OCI-LY7 (cell line): ENCODE data around the gene SLC37A2. TPM values are rescaled to one million over a fixed set of nuclear protein-coding genes. Genes with fewer than 3 reads are reported as not detected.

Experiments
- BruUV-seq: library from RNA; stranded (reverse); fragments of 400-500 nt; replicated peaks from 2 replicates; lab custom pipeline; 2021; lab: Mats Ljungman, UMichigan
- CTCF ChIA-PET: fragments of 300-600 bp; sonication (Branson Sonifier 250); formaldehyde crosslinking; loops from one replicate; lab custom pipeline; 2022; ENCODE audit warnings: antibody characterized with exemption; ENCODE audit not compliant: unreplicated experiment; lab: Charles Lee
- POLR2A ChIA-PET: fragments of 300-600 bp; sonication (Branson Sonifier 250); formaldehyde crosslinking; loops from one replicate; lab custom pipeline; 2022; ENCODE audit warnings: antibody characterized with exemption; lab: Charles Lee
- DNase-seq: peaks from one replicate; pipeline ENCODE4 v3.0.0-alpha.2; 2015; ENCODE audit warnings: low spot score
- H2AFZ ChIP-seq: fragments of 200-600 bp; sonication (generic), shearing (Covaris generic); 2 replicates; pipeline ENCODE4 v1.6.1; 2014; ENCODE audit warnings: mild to moderate bottlenecking, antibody characterized with exemption, low read length, moderate library complexity
- H3K27ac ChIP-seq: fragments of 200-600 bp; sonication (generic); 2 replicates; pipeline ENCODE4 v1.5.1; 2014; ENCODE audit warnings: mixed run types, low read depth, mild to moderate bottlenecking, moderate library complexity, low read length, inconsistent platforms; ENCODE audit not compliant: poor library complexity, severe bottlenecking
- H3K36me3 ChIP-seq: fragments of 200-600 bp; sonication (generic); 2 replicates; pipeline ENCODE4 v1.6.1; 2014; ENCODE audit warnings: mild to moderate bottlenecking, antibody characterized with exemption, low read length, moderate library complexity, mixed read lengths; ENCODE audit not compliant: insufficient read depth
- H3K4me1 ChIP-seq: fragments of 200-600 bp; sonication (generic); 2 replicates; pipeline ENCODE4 v1.5.1; 2014; ENCODE audit warnings: mild to moderate bottlenecking, low read length; ENCODE audit not compliant: insufficient read depth, poor library complexity, severe bottlenecking
- H3K4me2 ChIP-seq: fragments of 200-600 bp; sonication (generic); 2 replicates; pipeline ENCODE4 v1.6.1; 2014; ENCODE audit warnings: mild to moderate bottlenecking, low read length
- H3K4me3 ChIP-seq: fragments of 200-600 bp; sonication (generic); 2 replicates; pipeline ENCODE4 v1.5.1; 2014; ENCODE audit warnings: mild to moderate bottlenecking, low read depth, low read length; ENCODE audit not compliant: poor library complexity, severe bottlenecking
- H3K79me2 ChIP-seq: fragments of 200-600 bp; sonication (generic); 2 replicates; pipeline ENCODE4 v1.6.1; 2016; ENCODE audit warnings: low read depth, mild to moderate bottlenecking, low read length, moderate library complexity, mixed read lengths; ENCODE audit not compliant: insufficient read depth
- H3K9me2 ChIP-seq: fragments of 200-600 bp; sonication (generic); 2 replicates; pipeline ENCODE4 v1.6.1; 2016; ENCODE audit warnings: mild to moderate bottlenecking, low read length, mixed read lengths; ENCODE audit not compliant: insufficient read depth
- H3K9me3 ChIP-seq: fragments of 200-600 bp; sonication (generic); 2 replicates; pipeline ENCODE4 v1.6.1; 2014; ENCODE audit warnings: mild to moderate bottlenecking, mixed run types, low read length, mixed read lengths
- H4K20me1 ChIP-seq: fragments of 200-600 bp; sonication (generic); 2 replicates; pipeline ENCODE4 v1.6.1; 2014; ENCODE audit warnings: mild to moderate bottlenecking, antibody characterized with exemption, low read length, moderate library complexity, mixed read lengths; ENCODE audit not compliant: insufficient read depth
- CTCF ChIP-seq: fragments of 200-600 bp; sonication (generic); conservative IDR thresholded peaks from 2 replicates; pipeline ENCODE4 v1.5.1; 2014; ENCODE audit warnings: mild to moderate bottlenecking, antibody characterized with exemption, low read length, moderate library complexity, mixed read lengths
- EZH2phosphoT487 ChIP-seq: fragments of 200-600 bp; sonication (generic); IDR thresholded peaks from 2 replicates; pipeline ENCODE4 v1.6.1; 2018; ENCODE audit warnings: low read depth, borderline replicate concordance, mild to moderate bottlenecking, mixed run types, antibody characterized with exemption, low read length, moderate library complexity, mixed read lengths
- intact Hi-C: fragments of 100-400 bp; cut with micrococcal nuclease; formaldehyde crosslinking; loops from one replicate; pipeline ENCODE4 v1.10.0; 2022; ENCODE audit not compliant: unreplicated experiment
- total RNA-seq, 2 experiments: library from RNA; depleted of rRNA in 1 of 2; stranded (reverse); fragments of >200 nt in 1 of 2; shearing (Covaris generic) in 1 of 2; gene quantifications; 2 replicates each; pipeline ENCODE4 v1.2.3, GENCODE V29; 2014 to 2022

The SLC37A2 gene
- total RNA-seq, 2 experiments from 2014 or later: 0.57 to 0.93 TPM

- Histone ChIP-seq H4K20me1 (no peaks in the 10 kb centered on the region), H3K9me3 (no peaks in the 10 kb centered on the region), H3K4me1 (peaks cover 5% of the 10 kb centered on the region), H3K4me2 (peak overlapping the region; percentile 71), H3K9me2 (no peaks in the 10 kb centered on the region), H3K27ac (no peak overlapping the region), H2AFZ (no peak overlapping the region), H3K36me3 (no peaks in the 10 kb centered on the region), H3K79me2 (no peaks in the 10 kb centered on the region), H3K4me3 (peak overlapping the region; percentile 55)
- no peak for DNase-seq
- no TSS peak for BruUV-seq
- ChIA-PET POLR2A (no interaction called here), CTCF (interaction anchor here (0.6 kb wide), 2 partner anchors 21 to 331 kb away, joined by 3 read pairs; no protein-coding TSS in a partner anchor)
- TF ChIP-seq EZH2phosphoT487 (no peak), CTCF (no peak)
- intact Hi-C loops: no loop called here
Observed at GRCh38 chr11:125062218-125062930, 731 bp upstream of the SLC37A2 start.

- H2AFZ ChIP-seq: no peak overlapping the region
- CTCF ChIA-PET: interaction anchor here (0.6 kb wide), 2 partner anchors 20 to 329 kb away, joined by 3 read pairs; no protein-coding TSS in a partner anchor
- H3K36me3 ChIP-seq: no peaks in the 10 kb centered on the region
- H3K79me2 ChIP-seq: no peaks in the 10 kb centered on the region
- H3K4me1 ChIP-seq: peaks cover 5% of the 10 kb centered on the region
- no peaks in the 10 kb centered on the region for H4K20me1 ChIP-seq
- H3K9me2 ChIP-seq: no peaks in the 10 kb centered on the region
- peak overlapping the region; percentile 71 for H3K4me2 ChIP-seq
- intact Hi-C loops: no loop called here
- H3K27ac ChIP-seq: no peak overlapping the region
- BruUV-seq: no TSS peak
- H3K9me3 ChIP-seq: no peaks in the 10 kb centered on the region
- TF ChIP-seq CTCF: no peak
- no peak for TF ChIP-seq EZH2phosphoT487
- POLR2A ChIA-PET: interaction anchor here (1.5 kb wide), 1 partner anchor 9 kb away, joined by 4 read pairs; no protein-coding TSS in a partner anchor
- H3K4me3 ChIP-seq: peak overlapping the region; percentile 55
- no peak for DNase-seq
Observed at GRCh38 chr11:125063429-125064043, 431 bp downstream of the SLC37A2 start.
